22Rv1 (cell line): ENCODE results near the gene ARVCF.

Experiments
- H3K27ac ChIP-seq: fragments of 450-650 bp; 2 replicates; pipeline ENCODE4 v1.5.1; 2017
- ZFX ChIP-seq: fragments of 450-650 bp; IDR thresholded peaks from 2 replicates; pipeline ENCODE4 v1.6.1; 2017; ENCODE audit warnings: antibody characterized with exemption, borderline replicate concordance
- TF ChIP-seq, protein P1 (sequence below): fragments of 450-650 bp; IDR thresholded peaks from 2 replicates; pipeline ENCODE4 v1.5.1; 2017; ENCODE audit warnings: mild to moderate bottlenecking

ARVCF gene

DNA sequence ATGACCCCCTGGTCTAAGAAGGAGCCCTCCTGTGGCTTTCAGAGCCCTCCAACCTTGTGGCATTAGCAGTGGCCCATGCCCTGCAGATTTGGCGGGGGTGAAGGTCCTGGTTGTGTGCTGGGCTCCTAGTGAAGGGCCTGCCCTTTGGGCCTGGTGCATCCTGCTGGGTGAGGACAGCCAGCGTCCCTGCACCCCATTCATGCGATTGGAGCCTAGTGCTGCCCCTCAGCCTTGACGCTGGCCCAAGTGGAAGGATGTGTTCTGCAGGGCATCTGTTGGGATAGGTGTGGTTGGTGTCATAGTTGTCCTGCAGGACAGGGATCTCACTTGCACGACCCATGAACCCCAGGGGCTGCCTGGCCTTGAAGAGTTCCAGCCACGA lies 35.3 kb upstream of the ARVCF start:
- H3K27ac ChIP-seq = peak overlapping the region; percentile 44
- TF ChIP-seq ZFX = no peak
- TF ChIP-seq, protein P1, sequence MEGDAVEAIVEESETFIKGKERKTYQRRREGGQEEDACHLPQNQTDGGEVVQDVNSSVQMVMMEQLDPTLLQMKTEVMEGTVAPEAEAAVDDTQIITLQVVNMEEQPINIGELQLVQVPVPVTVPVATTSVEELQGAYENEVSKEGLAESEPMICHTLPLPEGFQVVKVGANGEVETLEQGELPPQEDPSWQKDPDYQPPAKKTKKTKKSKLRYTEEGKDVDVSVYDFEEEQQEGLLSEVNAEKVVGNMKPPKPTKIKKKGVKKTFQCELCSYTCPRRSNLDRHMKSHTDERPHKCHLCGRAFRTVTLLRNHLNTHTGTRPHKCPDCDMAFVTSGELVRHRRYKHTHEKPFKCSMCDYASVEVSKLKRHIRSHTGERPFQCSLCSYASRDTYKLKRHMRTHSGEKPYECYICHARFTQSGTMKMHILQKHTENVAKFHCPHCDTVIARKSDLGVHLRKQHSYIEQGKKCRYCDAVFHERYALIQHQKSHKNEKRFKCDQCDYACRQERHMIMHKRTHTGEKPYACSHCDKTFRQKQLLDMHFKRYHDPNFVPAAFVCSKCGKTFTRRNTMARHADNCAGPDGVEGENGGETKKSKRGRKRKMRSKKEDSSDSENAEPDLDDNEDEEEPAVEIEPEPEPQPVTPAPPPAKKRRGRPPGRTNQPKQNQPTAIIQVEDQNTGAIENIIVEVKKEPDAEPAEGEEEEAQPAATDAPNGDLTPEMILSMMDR = no peak

DNA sequence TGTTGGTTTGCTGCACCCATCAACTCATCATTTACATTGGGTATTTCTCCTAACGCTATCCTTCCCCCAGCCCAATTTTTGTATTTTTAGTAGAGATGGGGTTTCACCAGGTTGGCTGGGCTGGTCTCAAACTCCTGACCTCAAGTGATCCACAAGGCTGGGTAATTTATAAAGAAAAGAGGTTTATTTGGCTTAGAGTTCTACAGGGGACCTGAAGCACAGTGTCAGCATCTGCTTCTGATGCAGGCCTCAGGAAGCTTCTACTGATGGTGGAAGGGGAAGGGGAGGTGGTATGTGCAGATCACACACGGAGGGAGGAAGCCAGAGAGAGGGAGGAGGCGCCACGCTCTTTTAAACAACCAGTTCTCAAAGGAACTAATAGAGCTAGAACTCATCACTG lies 30.1 kb upstream of the ARVCF start:
- H3K27ac ChIP-seq = no peak overlapping the region
- TF ChIP-seq, protein P1 = no peak
- no peak for TF ChIP-seq ZFX

DNA sequence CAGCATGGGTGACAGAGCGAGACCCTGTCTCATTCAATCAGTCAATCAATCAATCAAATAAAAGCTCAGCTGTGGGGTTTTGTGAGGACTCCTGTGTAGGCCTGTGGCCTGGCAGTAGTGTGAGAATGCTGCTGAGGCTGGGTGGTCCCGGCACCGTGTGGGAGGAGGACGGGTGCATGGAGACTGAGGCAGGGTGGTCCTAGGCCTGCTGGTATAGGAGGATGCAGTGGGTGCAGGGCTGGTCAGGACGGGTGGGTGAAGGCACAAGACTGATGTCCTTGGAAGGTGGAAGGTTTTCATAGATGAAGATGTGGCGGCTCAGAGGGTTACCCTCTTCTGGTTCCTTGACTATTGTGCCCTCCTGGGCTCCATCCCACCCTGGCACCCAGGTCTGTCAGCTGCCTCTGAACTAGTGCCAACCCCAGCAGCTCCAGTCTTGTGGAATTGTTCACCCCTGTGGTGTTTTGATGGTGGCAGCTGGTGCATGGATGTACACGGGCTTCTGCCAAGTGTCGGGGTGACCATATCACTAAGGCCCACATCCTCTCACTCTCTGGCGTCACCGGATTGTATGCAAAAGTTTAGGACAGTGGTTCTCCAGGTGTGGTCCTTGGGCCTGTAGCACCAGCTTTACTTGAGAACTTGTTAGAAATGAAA lies 28.0 kb upstream of the ARVCF start:
- H3K27ac ChIP-seq = no peak overlapping the region
- no peak for TF ChIP-seq ZFX
- TF ChIP-seq, protein P1 = no peak

DNA sequence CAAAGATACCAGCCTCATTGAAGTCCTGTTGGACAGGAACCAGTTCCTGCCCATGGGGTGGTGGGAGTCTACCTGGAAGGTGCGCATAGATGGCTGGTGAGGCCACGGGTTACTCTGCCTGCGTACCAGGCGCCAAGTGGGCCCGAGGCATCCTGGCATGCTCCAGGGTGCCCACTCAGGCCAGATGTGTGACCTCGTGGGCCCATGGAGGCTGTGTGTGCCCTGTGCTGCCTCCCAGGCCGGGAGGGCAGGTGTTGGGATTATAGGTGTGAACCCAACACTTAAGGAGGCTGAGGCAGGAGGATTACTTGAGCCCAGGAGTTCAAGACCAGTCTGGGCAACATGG lies 27.3 kb upstream of the ARVCF start:
- H3K27ac ChIP-seq = no peak overlapping the region
- no peak for TF ChIP-seq ZFX
- TF ChIP-seq, protein P1 = no peak

DNA sequence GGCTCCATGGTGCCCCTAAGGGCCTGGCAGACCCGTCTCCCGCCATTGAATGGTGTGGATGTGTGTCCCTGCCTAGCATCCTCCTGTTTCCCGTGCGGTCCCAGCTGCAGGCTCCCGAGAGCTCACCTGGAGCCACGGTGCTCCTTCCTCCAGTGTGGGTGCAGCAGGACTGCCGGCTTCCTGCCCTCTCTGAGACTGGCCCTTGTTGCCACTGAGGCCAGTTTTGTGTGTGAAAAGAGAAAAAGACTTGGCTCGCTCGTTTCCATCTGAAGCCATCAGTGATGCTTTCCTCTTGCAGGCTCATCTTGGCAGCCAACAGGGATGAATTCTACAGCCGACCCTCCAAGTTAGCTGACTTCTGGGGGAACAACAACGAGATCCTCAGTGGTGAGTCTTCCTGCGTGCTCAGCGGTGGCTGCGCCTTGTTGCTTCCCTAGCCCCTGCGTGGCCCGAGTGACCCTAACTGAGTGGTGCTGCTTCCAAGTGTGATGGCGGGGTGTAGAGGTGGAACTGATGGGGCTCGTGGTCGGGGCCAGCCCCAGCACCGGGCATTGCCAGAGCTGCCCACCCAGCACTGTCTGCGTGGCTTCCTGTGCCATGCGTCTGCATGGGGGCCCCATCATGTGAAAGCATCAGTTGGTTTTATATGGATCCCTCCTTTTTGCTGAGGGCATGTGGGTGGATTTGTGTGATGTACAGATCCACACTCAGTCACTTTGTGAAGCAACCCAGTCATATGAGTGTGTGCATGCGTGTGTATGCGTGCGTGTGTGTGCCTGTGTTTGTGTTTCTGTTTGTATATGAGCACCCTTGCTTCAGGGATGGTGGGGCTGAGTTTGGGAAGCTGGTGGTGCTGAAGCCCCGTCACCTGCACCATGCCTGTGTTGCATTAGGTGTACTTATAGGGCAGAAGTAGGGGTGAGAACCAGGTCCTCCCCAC lies 26.7 kb upstream of the ARVCF start:
- TF ChIP-seq ZFX = no peak
- TF ChIP-seq, protein P1 = no peak
- no peak overlapping the region for H3K27ac ChIP-seq

DNA sequence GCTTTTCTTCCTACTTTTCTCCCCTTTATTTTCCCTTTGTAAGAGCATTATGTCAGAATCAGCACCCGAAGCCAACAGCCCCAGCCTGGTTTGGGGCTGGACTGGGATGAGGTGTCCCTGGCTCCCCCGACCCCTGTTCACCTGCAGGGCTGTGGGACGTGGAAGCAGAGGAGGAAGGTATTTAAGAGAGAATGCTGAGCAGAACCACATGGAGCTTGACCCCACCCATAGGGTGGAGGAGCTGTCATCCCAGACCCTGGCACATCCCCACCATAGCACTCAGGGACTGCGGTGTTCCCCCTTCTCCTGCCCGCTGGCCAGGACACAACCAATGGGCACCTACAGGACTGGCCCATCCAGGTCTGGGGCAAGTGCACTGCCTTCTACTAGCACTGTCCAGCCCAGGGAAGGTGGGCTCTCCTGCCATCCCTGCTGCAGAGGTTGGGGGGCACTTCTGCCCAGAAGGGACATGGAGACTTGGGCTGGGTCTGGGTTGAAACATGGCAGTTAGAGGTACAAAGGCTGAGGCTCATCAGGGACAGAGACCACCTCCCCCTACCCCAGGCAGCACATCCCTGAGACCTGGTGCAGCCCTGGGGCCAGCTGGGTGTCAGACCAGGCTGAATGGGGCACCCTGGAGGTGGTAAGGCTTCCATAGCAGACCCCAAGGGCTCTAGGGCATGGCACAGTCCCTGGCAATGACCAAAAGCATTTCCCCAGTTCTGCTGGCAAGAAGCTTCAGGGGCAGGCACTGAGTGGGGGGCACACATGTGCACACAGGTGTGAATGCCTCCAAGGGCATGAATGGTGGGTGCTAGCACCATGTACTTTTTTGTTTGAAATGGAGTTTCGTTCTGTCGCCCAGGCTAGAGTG lies 23.9 kb upstream of the ARVCF start:
- TF ChIP-seq, protein P1 = no peak
- no peak for TF ChIP-seq ZFX

More for the DNA sequence above, 23.9 kb upstream of the ARVCF start:
- no peak overlapping the region for H3K27ac ChIP-seq
